CD4-positive, CD25-positive, alpha-beta regulatory T cell (primary cell): Measurements from ENCODE around the gene ASPSCR1. TPM values are rescaled to one million over a fixed set of nuclear protein-coding genes. Genes with fewer than 3 reads are reported as not detected.

ENCODE experiments used
- ATAC-seq, 2 donors: fragments of 150-1000 bp; cut with Tn5 transposase; one replicate each; pipeline ENCODE4 v1.10.0; 2021; ENCODE audit warnings: low read depth in 2 of 2, moderate number of reproducible peaks in 2 of 2, moderate library complexity in 1 of 2
- DNase-seq, 3 donors: peaks; one replicate each; pipeline versions ENCODE4 v3.0.0 to v3.0.0-alpha.2; 2012 to 2022; ENCODE audit warnings: mixed read lengths in 1 of 3
- H3K27ac ChIP-seq: one replicate; pipeline ENCODE4 v1.7.0; 2013; ENCODE audit warnings: mild to moderate bottlenecking, low read length; ENCODE audit not compliant: insufficient read depth, poor library complexity, severe bottlenecking
- H3K27me3 ChIP-seq: one replicate; pipeline ENCODE4 v1.7.0; 2013; ENCODE audit warnings: low read length; ENCODE audit not compliant: control insufficient read depth, insufficient read depth
- H3K36me3 ChIP-seq: one replicate; pipeline ENCODE4 v1.7.0; 2013; ENCODE audit warnings: mild to moderate bottlenecking, low read length, moderate library complexity; ENCODE audit not compliant: control insufficient read depth, insufficient read depth
- H3K4me1 ChIP-seq: 2 replicates; pipeline ENCODE4 v1.7.0; 2013; ENCODE audit warnings: mild to moderate bottlenecking, low read length; ENCODE audit not compliant: insufficient read depth, control insufficient read depth, poor library complexity, severe bottlenecking
- H3K4me3 ChIP-seq: one replicate; pipeline ENCODE4 v1.7.0; 2013; ENCODE audit warnings: low read depth, mild to moderate bottlenecking, low read length, moderate library complexity
- H3K9me3 ChIP-seq, 2 experiments: 1 replicate in 1 of 2; 2 replicates in 1 of 2; pipeline ENCODE4 v1.7.0; 2013; ENCODE audit warnings: low read length in 2 of 2, mild to moderate bottlenecking in 1 of 2, moderate library complexity in 1 of 2; ENCODE audit not compliant: control insufficient read depth in 2 of 2
- H3K27ac Mint-ChIP-seq, 3 donors: one replicate each; pipeline ENCODE4 v1.8.0; 2020 to 2022; ENCODE audit warnings: mild to moderate bottlenecking in 3 of 3, mixed read lengths in 3 of 3, moderate library complexity in 2 of 3
- H3K27me3 Mint-ChIP-seq: one replicate; pipeline ENCODE4 v1.8.0; 2022; ENCODE audit warnings: mild to moderate bottlenecking, mixed read lengths
- H3K36me3 Mint-ChIP-seq: one replicate; pipeline ENCODE4 v1.8.0; 2020; ENCODE audit warnings: mixed read lengths
- H3K4me1 Mint-ChIP-seq, 4 donors: one replicate each; pipeline ENCODE4 v1.8.0; 2020 to 2022; ENCODE audit warnings: mixed read lengths in 4 of 4, mild to moderate bottlenecking in 1 of 4
- H3K4me3 Mint-ChIP-seq, 4 donors: one replicate each; pipeline ENCODE4 v1.8.0; 2020 to 2022; ENCODE audit warnings: mild to moderate bottlenecking in 4 of 4, mixed read lengths in 4 of 4, moderate library complexity in 3 of 4
- H3K9me3 Mint-ChIP-seq, 7 donors: one replicate each; pipeline ENCODE4 v1.8.0; 2020 to 2022; ENCODE audit warnings: mixed read lengths in 7 of 7, mild to moderate bottlenecking in 3 of 7, moderate library complexity in 2 of 7
- polyA plus RNA-seq, 4 donors: library from polyadenylated mRNA; unstranded; fragments of 300-500 nt; fragmentation: Illumina TruSeq; gene quantifications; one replicate each; pipeline ENCODE4 v1.2.3, GENCODE V29; 2021
- total RNA-seq: library from RNA; stranded (reverse); gene quantifications from one replicate; pipeline ENCODE4 v1.2.3, GENCODE V29; 2022

The ASPSCR1 gene
- total and polyA plus RNA-seq, 5 donors from 2014 or later, result 25.2 to 41.4 (median 29.1) TPM

DNA sequence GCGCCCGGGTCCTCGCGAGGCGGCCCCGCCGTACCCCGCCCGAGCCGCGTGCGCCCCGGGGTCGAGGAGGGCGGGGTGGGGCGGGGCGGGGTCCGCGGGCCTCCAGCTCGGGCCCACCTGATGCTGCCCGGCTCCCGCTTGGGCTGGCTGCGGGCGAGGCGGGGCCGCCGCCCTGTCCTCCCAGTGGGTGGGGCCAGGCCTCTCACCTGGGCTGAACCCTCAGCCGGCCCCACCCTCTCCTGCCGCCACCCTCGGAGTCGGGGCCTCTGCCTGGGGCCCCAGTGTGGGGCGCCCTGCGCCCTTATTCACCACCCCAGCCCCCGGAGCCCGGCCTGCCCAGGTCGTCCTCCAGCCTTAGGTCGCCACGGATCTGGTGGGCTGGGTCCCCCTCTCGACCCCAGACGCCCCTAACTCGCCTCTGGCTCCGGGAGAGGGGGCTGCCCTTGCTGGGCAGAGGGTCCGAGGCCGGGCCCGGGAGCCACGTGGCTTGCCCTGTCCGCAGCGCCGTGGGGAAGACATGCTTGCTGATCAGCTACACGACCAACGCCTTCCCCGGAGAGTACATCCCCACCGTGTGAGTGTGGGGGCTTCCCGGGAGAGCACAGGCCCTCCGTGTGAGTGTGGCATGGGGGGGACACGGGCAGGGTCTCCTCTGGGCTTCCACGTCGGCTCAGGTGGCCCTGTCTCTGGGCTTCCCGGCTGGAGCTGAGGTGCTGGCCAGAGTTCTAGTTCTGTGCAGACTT, 54.6 kb downstream of the ASPSCR1 start:
- H3K9me3 Mint-ChIP-seq, result no peaks in the 10 kb centered on the region
- H3K36me3 Mint-ChIP-seq, result peaks cover 5% of the 10 kb centered on the region
- peak in 1 of 2 donors; percentile 8 for ATAC-seq
- Histone ChIP-seq H3K4me3 (no peak overlapping the region), H3K27ac (no peak overlapping the region), H3K4me1 (peaks cover 36% of the 10 kb centered on the region), H3K9me3 (no peaks in the 10 kb centered on the region), H3K36me3 (no peaks in the 10 kb centered on the region), H3K27me3 (no peaks in the 10 kb centered on the region)
- no peaks in the 10 kb centered on the region for H3K27me3 Mint-ChIP-seq
- peak overlapping the region in 3 of 4 donors; percentile 44 to 86 (median 67) for H3K4me3 Mint-ChIP-seq
- no peak overlapping the region for H3K27ac Mint-ChIP-seq
- DNase-seq, result peak in 2 of 3 donors; percentile 39 to 45
- H3K4me1 Mint-ChIP-seq, result peaks cover 0 to 28% (median 7%) of the 10 kb centered on the region in 4 donors

DNA sequence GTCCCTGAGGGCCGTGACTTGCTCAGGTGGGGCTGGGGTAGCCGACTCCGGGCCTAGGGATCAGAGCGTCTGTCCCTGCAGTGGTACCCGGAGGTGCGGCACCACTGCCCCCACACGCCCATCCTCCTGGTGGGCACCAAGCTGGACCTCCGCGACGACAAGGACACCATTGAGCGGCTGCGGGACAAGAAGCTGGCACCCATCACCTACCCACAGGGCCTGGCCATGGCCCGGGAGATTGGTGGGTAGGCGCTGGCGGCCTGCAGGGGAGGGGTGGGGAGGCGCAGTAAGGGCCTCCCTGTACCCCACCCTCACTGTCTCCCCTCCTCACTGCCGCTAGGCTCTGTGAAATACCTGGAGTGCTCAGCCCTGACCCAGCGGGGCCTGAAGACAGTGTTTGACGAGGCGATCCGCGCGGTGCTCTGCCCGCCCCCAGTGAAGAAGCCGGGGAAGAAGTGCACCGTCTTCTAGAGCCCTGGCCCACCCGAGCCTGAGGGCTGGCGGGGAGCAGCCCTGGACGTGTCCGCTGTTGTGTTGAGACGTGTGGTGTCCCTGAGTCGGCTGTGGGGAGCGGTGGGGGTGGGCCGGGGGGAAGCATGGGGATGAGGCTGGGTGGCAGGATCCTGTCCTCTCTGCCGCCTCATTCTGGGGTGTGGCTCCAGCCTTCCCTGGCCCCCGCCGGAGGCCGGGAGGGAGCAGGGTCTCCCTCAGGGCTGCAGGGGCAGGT, 56.1 kb downstream of the ASPSCR1 start:
- Histone ChIP-seq H3K4me1 (peaks cover 42% of the 10 kb centered on the region), H3K9me3 (no peaks in the 10 kb centered on the region), H3K36me3 (no peaks in the 10 kb centered on the region), H3K4me3 (no peak overlapping the region), H3K27ac (no peak overlapping the region), H3K27me3 (no peaks in the 10 kb centered on the region)
- Mint-ChIP-seq H3K27me3 (no peaks in the 10 kb centered on the region), H3K4me3 (peak overlapping the region; percentile 28 to 86 (median 65)), H3K36me3 (peaks cover 5% of the 10 kb centered on the region), H3K4me1 (peaks cover 5 to 34% (median 13%) of the 10 kb centered on the region in 4 donors), H3K27ac (no peak overlapping the region), H3K9me3 (no peaks in the 10 kb centered on the region)
- DNase-seq (no peak), ATAC-seq (no peak)

- DNase-seq (no peak), ATAC-seq (no peak)
- Mint-ChIP-seq H3K9me3 (no peaks in the 10 kb centered on the region), H3K27me3 (no peaks in the 10 kb centered on the region), H3K4me3 (peak overlapping the region in 3 of 4 donors; percentile 91 to 93 (median 93)), H3K4me1 (peaks cover 5 to 38% (median 13%) of the 10 kb centered on the region in 4 donors), H3K27ac (no peak overlapping the region), H3K36me3 (peaks cover 5% of the 10 kb centered on the region)
- Histone ChIP-seq H3K36me3 (no peaks in the 10 kb centered on the region), H3K27ac (no peak overlapping the region), H3K4me3 (no peak overlapping the region), H3K9me3 (no peaks in the 10 kb centered on the region), H3K27me3 (no peaks in the 10 kb centered on the region), H3K4me1 (peaks cover 42% of the 10 kb centered on the region)
Observed at GRCh38 chr17:82034371-82035011, 57.1 kb downstream of the ASPSCR1 start.

GRCh38 chr17:82035488-82035887, 58.1 kb downstream of the ASPSCR1 start:
- Mint-ChIP-seq H3K4me1 (peaks cover 5 to 31% (median 13%) of the 10 kb centered on the region in 4 donors), H3K4me3 (peak overlapping the region; percentile 76 to 93 (median 92)), H3K27ac (peak overlapping the region in 2 of 3 donors; percentile 24 to 58), H3K27me3 (no peaks in the 10 kb centered on the region), H3K9me3 (no peaks in the 10 kb centered on the region), H3K36me3 (peaks cover 5% of the 10 kb centered on the region)
- no peaks in the 10 kb centered on the region for H3K27me3 ChIP-seq
- no peaks in the 10 kb centered on the region for H3K9me3 ChIP-seq
- no peak overlapping the region for H3K27ac ChIP-seq
- H3K4me1 ChIP-seq, result peaks cover 35% of the 10 kb centered on the region
- H3K36me3 ChIP-seq, result no peaks in the 10 kb centered on the region
- no peak overlapping the region for H3K4me3 ChIP-seq
- ATAC-seq (no peak), DNase-seq (no peak)

DNA sequence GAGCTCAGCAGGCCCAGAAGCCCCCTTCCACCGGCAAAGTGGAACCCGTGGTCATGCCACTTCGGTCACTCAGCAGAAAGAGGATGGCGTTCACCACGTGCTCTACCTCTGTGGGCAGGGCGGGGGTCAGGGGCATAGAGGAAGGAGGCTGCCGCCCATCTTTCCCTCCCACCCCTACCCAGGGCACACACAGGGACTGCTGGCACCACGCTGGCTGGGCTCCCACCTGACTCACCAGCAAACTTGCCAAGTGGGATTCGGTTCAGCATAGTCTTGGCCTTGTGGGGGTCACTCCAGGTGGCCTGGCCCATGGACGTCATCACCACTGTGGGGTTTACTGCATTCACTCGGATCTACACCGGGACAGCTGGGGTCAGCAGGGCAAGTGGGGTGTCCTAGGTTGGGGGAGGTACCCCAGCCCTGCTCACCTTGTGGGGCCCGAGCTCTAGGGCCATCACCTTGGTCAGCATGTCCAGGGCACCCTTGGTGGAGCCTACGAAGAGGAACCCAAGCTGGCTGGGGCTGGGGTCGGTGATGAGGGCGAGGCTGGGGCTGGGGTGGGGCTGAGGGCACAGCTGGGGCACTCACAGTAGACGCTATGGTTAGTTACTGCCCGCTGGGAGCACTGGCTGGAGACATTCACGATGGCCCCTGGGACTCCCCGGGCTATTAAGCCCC, 58.7 kb downstream of the ASPSCR1 start:
- ATAC-seq (no peak), DNase-seq (no peak)
- Mint-ChIP-seq H3K9me3 (no peaks in the 10 kb centered on the region), H3K36me3 (peaks cover 5% of the 10 kb centered on the region), H3K27ac (peak overlapping the region in 1 of 3 donors; percentile 36), H3K4me1 (peaks cover 5 to 30% (median 13%) of the 10 kb centered on the region in 4 donors), H3K27me3 (no peaks in the 10 kb centered on the region), H3K4me3 (peak overlapping the region; percentile 75 to 93 (median 84))
- Histone ChIP-seq H3K36me3 (no peaks in the 10 kb centered on the region), H3K9me3 (no peaks in the 10 kb centered on the region), H3K4me1 (peaks cover 29% of the 10 kb centered on the region), H3K4me3 (peak overlapping the region; percentile 44), H3K27me3 (no peaks in the 10 kb centered on the region), H3K27ac (peak overlapping the region; percentile 86)

DNA sequence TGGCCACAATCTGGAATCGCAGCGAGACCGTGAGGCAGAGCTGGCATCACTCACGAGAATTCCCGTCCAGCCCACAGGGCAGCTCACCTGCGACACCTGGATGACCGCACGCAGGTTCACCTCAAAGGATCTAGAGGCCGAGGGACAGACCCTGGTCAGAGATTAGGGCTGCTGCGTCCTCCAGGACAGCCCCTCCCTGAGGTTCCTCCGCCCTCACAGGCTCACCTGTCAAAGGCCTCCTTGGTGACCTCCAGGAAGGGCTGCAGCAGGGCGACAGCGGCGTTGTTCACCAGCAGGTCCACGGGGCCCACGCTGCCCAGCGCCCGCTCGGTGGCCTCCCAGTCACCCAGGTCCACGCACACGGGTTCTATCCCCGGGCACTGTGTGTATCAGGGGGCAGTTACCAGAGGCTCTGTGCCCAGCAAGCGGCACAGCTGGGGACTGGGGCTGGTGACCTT, 59.2 kb downstream of the ASPSCR1 start:
- H3K4me3 Mint-ChIP-seq, result peak overlapping the region in 3 of 4 donors; percentile 75 to 93 (median 77)
- H3K27ac Mint-ChIP-seq, result no peak overlapping the region
- H3K36me3 Mint-ChIP-seq, result peaks cover 5% of the 10 kb centered on the region
- Histone ChIP-seq H3K4me1 (peaks cover 27% of the 10 kb centered on the region), H3K27ac (peak overlapping the region; percentile 86), H3K36me3 (no peaks in the 10 kb centered on the region), H3K4me3 (peak overlapping the region; percentile 44), H3K9me3 (no peaks in the 10 kb centered on the region), H3K27me3 (no peaks in the 10 kb centered on the region)
- no peaks in the 10 kb centered on the region for H3K27me3 Mint-ChIP-seq
- H3K4me1 Mint-ChIP-seq, result peaks cover 5 to 30% (median 13%) of the 10 kb centered on the region in 4 donors
- peak in 1 of 3 donors; percentile 18 for DNase-seq
- ATAC-seq, result no peak
- H3K9me3 Mint-ChIP-seq, result no peaks in the 10 kb centered on the region
